GM12892 (cell line): Measurements from ENCODE around the gene PPP1R13B.

ENCODE experiments used
- POLR2A ChIP-seq: IDR thresholded peaks from 2 replicates; pipeline ENCODE4 v1.6.1; 2011; ENCODE audit warnings: low read depth, low read length, control low read depth
- POLR2AphosphoS5 ChIP-seq: IDR thresholded peaks from 2 replicates; pipeline ENCODE4 v1.6.1; 2011; ENCODE audit warnings: low read depth, low read length, control low read depth

- TF ChIP-seq POLR2AphosphoS5, result no peak
- TF ChIP-seq POLR2A, result no peak
Measured at GRCh38 chr14:103846097-103846496, 1.3 kb downstream of the PPP1R13B start.
